Esophagus squamous epithelium (tissue), 4 donors: ENCODE results near the gene PANX1.

Source experiments
- POLR2A ChIP-seq, 4 donors: fragments of 450-650 bp; IDR thresholded peaks; one replicate each; pipeline ENCODE4 v1.6.1; 2017; ENCODE audit warnings: antibody characterized with exemption in 4 of 4, mild to moderate bottlenecking in 4 of 4, moderate library complexity in 3 of 4
- TF ChIP-seq, protein P1 (sequence below), 6 experiments: fragments of 450-650 bp in 4 of 6; fragments of 200-600 bp in 2 of 6; sonication (generic) in 2 of 6; IDR thresholded peaks; one replicate each; pipeline ENCODE4 v1.5.1; 2016 to 2019; ENCODE audit warnings: antibody characterized with exemption in 6 of 6, mild to moderate bottlenecking in 4 of 6, moderate library complexity in 4 of 6

DNA sequence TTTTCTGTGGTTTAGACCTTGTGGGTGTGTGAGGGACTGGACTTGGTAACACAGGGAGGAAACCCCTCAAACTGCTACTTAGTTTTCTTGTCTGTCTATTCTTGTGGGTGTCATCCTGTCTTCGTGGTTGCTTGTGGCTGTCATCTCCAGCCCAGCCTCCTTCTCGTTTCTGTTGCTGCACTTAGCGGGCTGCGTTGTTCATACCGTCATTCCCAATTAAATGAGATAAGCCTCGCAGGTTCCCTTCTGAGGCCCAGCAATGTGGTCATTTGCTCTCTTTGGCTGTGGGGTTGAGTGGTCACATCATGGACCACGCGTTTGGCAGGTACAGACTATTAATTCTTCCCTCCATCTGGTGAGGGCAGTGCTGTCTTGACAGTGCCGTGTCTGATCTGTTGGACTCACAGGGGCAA lies 18.8 kb downstream of the PANX1 start:
- no peak for TF ChIP-seq POLR2A (IDR thresholded peaks at IDR 0.05)
- TF ChIP-seq, protein P1, sequence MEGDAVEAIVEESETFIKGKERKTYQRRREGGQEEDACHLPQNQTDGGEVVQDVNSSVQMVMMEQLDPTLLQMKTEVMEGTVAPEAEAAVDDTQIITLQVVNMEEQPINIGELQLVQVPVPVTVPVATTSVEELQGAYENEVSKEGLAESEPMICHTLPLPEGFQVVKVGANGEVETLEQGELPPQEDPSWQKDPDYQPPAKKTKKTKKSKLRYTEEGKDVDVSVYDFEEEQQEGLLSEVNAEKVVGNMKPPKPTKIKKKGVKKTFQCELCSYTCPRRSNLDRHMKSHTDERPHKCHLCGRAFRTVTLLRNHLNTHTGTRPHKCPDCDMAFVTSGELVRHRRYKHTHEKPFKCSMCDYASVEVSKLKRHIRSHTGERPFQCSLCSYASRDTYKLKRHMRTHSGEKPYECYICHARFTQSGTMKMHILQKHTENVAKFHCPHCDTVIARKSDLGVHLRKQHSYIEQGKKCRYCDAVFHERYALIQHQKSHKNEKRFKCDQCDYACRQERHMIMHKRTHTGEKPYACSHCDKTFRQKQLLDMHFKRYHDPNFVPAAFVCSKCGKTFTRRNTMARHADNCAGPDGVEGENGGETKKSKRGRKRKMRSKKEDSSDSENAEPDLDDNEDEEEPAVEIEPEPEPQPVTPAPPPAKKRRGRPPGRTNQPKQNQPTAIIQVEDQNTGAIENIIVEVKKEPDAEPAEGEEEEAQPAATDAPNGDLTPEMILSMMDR (IDR thresholded peaks at IDR 0.05): no peak
